Upper lobe of right lung (tissue), 1 donor: ENCODE measurements around the gene C2CD4C. TPM values are rescaled to one million over a fixed set of nuclear protein-coding genes. Genes with fewer than 3 reads are reported as not detected.
A peak's percentile ranks its signal among the peaks of the same experiment; 100 is the strongest.

Source experiments
- ATAC-seq: fragments of 200-7000 bp; cut with Tn5 transposase; one replicate; pipeline ENCODE4 v1.9.1; 2020; ENCODE audit warnings: mild to moderate bottlenecking, moderate library complexity
- DNase-seq: peaks from one replicate; pipeline ENCODE4 v3.0.0-alpha.2; 2020
- H3K27ac ChIP-seq: fragments of 200-600 bp; one replicate; pipeline ENCODE4 v1.8.0; 2022
- H3K27me3 ChIP-seq: fragments of 200-600 bp; one replicate; pipeline ENCODE4 v1.8.0; 2022; ENCODE audit warnings: mild to moderate bottlenecking
- H3K36me3 ChIP-seq: fragments of 200-600 bp; one replicate; pipeline ENCODE4 v1.8.0; 2022
- H3K4me1 ChIP-seq: fragments of 200-600 bp; one replicate; pipeline ENCODE4 v1.8.0; 2022
- H3K4me3 ChIP-seq: fragments of 200-600 bp; one replicate; pipeline ENCODE4 v1.8.0; 2022; ENCODE audit warnings: mild to moderate bottlenecking
- H3K9me3 ChIP-seq: fragments of 200-600 bp; one replicate; pipeline ENCODE4 v1.8.0; 2022
- CTCF ChIP-seq: fragments of 200-600 bp; IDR thresholded peaks from one replicate; pipeline ENCODE4 v1.8.0; 2022; ENCODE audit warnings: antibody characterized with exemption
- intact Hi-C: fragments of 100-400 bp; cut with DNase I; formaldehyde crosslinking; loops from one replicate; pipeline ENCODE4 v1.11.0; 2022
- total RNA-seq: library from RNA; stranded (reverse); fragmentation: NEBNext Ultra II Directional; extraction: Animal tissue kit (Norgen Biotek cat#: 25700); gene quantifications from one replicate; pipeline ENCODE4 v1.2.1, GENCODE V29; 2021
- donor health status: DM: no; HTN: yes; CAD: no; lungs with severe emphysema.

The C2CD4C gene
- total RNA-seq, 1 donor from 2014 or later = 2.6 TPM

- DNase-seq (peak; percentile 60), ATAC-seq (no peak)
- TF ChIP-seq CTCF = no peak
- peaks cover 13% of the 10 kb centered on the region for H3K4me1 ChIP-seq
- H3K27ac ChIP-seq = no peak overlapping the region
- peak overlapping the region; percentile 48 for H3K4me3 ChIP-seq
- intact Hi-C loops = no loop called here
- H3K27me3 ChIP-seq = peaks cover 25% of the 10 kb centered on the region
- H3K9me3 ChIP-seq = no peaks in the 10 kb centered on the region
- H3K36me3 ChIP-seq = no peaks in the 10 kb centered on the region
Observed at GRCh38 chr19:409516-410242, 732 bp upstream of the C2CD4C start.

GRCh38 chr19:408441-408901 is 476 bp downstream of the C2CD4C start:
- no peaks in the 10 kb centered on the region for H3K9me3 ChIP-seq
- ATAC-seq = no peak
- H3K27ac ChIP-seq = no peak overlapping the region
- H3K36me3 ChIP-seq = no peaks in the 10 kb centered on the region
- peaks cover 13% of the 10 kb centered on the region for H3K4me1 ChIP-seq
- peak overlapping the region; percentile 48 for H3K4me3 ChIP-seq
- intact Hi-C loops = no loop called here
- peak; percentile 59 for DNase-seq
- TF ChIP-seq CTCF = no peak
- peaks cover 29% of the 10 kb centered on the region for H3K27me3 ChIP-seq

- DNase-seq (peak; percentile 60), ATAC-seq (no peak)
- no peaks in the 10 kb centered on the region for H3K36me3 ChIP-seq
Observed at GRCh38 chr19:407511-408440, 1.2 kb downstream of the C2CD4C start.

GRCh38 chr19:406971-407510 is 1.9 kb downstream of the C2CD4C start:
- peaks cover 30% of the 10 kb centered on the region for H3K27me3 ChIP-seq
- H3K4me1 ChIP-seq = peaks cover 13% of the 10 kb centered on the region
- H3K27ac ChIP-seq = no peak overlapping the region
- intact Hi-C loops = no loop called here
- no peak for DNase-seq
- H3K9me3 ChIP-seq = no peaks in the 10 kb centered on the region
- H3K4me3 ChIP-seq = no peak overlapping the region
- no peak for ATAC-seq
- no peaks in the 10 kb centered on the region for H3K36me3 ChIP-seq
- no peak for TF ChIP-seq CTCF

More at GRCh38 chr19:407511-408440, 1.2 kb downstream of the C2CD4C start:
- no peak overlapping the region for H3K27ac ChIP-seq
- TF ChIP-seq CTCF = no peak
- H3K4me3 ChIP-seq = peak overlapping the region; percentile 48
- H3K4me1 ChIP-seq = peaks cover 13% of the 10 kb centered on the region
- H3K27me3 ChIP-seq = peaks cover 30% of the 10 kb centered on the region
- intact Hi-C loops = no loop called here
- no peaks in the 10 kb centered on the region for H3K9me3 ChIP-seq

GRCh38 chr19:406135-406781 is 2.7 kb downstream of the C2CD4C start:
- no peak for TF ChIP-seq CTCF
- Histone ChIP-seq H3K27ac (no peak overlapping the region), H3K4me3 (no peak overlapping the region), H3K36me3 (no peaks in the 10 kb centered on the region), H3K4me1 (peaks cover 13% of the 10 kb centered on the region), H3K27me3 (peaks cover 30% of the 10 kb centered on the region), H3K9me3 (no peaks in the 10 kb centered on the region)
- intact Hi-C loops = no loop called here
- ATAC-seq (no peak), DNase-seq (peak; percentile 63)
